Adrenal gland (tissue), 5 donors: Measurements from ENCODE around the gene TMEM250.

Experiments used
- CTCF ChIP-seq, 6 experiments: fragments of 450-650 bp in 4 of 6; fragments of 200-600 bp in 2 of 6; sonication (generic) in 1 of 6; IDR thresholded peaks; 1 replicate in 5 of 6; 2 replicates in 1 of 6; pipeline versions ENCODE4 v1.5.1 to v1.8.0; 2016 to 2021; ENCODE audit warnings: antibody characterized with exemption in 6 of 6, mild to moderate bottlenecking in 2 of 6, moderate library complexity in 1 of 6
- POLR2A ChIP-seq, 2 donors: fragments of 450-650 bp; IDR thresholded peaks; one replicate each; pipeline ENCODE4 v1.6.1; 2017; ENCODE audit warnings: antibody characterized with exemption in 2 of 2, mild to moderate bottlenecking in 2 of 2, moderate library complexity in 1 of 2
- donor health status: DM: no; HTN: no; CAD: no.

DNA sequence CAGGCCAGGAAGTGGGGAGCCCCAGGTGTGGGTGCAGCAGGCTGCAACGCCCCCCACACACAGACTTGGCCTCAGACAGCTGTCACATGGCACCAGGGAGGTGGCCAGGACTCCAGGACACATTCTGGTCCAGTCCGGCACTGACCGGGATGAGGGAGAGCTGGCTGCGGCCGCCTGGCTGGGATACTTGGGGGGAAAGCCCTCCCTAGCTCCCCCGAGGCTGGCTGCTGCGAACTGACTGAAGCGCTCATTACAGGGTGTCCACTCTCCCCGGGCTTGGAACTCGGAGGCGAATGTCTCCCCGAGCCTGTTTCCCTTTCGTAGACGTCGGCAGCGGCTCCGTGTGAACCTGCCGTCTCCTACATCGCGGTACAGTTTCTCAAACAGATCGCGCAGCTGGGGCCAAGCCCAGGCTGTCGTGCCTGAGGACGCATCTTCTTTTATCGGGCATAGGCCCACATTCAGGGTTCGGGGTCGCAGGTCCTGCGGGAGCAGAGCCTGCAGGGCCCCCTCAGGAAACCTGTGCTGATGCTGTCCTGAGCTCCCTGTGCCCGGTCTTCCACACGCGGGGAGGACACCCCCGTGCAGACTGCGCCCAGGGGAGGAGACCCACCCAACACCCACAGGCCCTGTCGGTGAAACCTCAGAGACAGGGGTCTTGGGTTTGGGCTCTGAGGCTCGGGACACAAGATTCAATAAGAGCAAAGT, 43.4 kb downstream of the TMEM250 start:
- TF ChIP-seq CTCF (IDR thresholded peaks at IDR 0.05): no peak
- no peak for TF ChIP-seq POLR2A (IDR thresholded peaks at IDR 0.05)
